Heart left ventricle (tissue), 16 donors: ENCODE data around the gene CHN1. TPM values are rescaled to one million over a fixed set of nuclear protein-coding genes. Genes with fewer than 3 reads are reported as not detected.

ENCODE experiments used
- ATAC-seq, 4 donors: fragments of 200-7000 bp; cut with Tn5 transposase; one replicate each; pipeline ENCODE4 v1.9.1; 2020 to 2022; ENCODE audit warnings: moderate library complexity in 4 of 4, mild to moderate bottlenecking in 3 of 4, moderate number of reproducible peaks in 1 of 4
- DNase-seq, 5 donors: peaks; one replicate each; pipeline ENCODE4 v3.0.0-alpha.2; 2020
- H3K27ac ChIP-seq, 12 donors: fragments of 200-600 bp; sonication (generic) in 4 of 12; one replicate each; pipeline versions ENCODE4 v1.5.0 to v1.8.0; 2016 to 2022; ENCODE audit warnings: mild to moderate bottlenecking in 2 of 12
- H3K27me3 ChIP-seq, 9 donors: fragments of 200-600 bp; sonication (generic) in 2 of 9; one replicate each; pipeline versions ENCODE4 v1.5.1 to v1.8.0; 2016 to 2022; ENCODE audit warnings: mild to moderate bottlenecking in 3 of 9
- H3K36me3 ChIP-seq, 9 donors: fragments of 200-600 bp; sonication (generic) in 2 of 9; one replicate each; pipeline versions ENCODE4 v1.5.0 to v1.8.0; 2018 to 2022; ENCODE audit warnings: mild to moderate bottlenecking in 2 of 9
- H3K4me1 ChIP-seq, 12 donors: fragments of 200-600 bp; sonication (generic) in 4 of 12; one replicate each; pipeline versions ENCODE4 v1.5.0 to v1.8.0; 2016 to 2022; ENCODE audit warnings: mild to moderate bottlenecking in 3 of 12
- H3K4me3 ChIP-seq, 12 donors: fragments of 200-600 bp; sonication (generic) in 4 of 12; one replicate each; pipeline versions ENCODE4 v1.5.0 to v1.8.0; 2017 to 2022; ENCODE audit warnings: mild to moderate bottlenecking in 9 of 12, moderate library complexity in 4 of 12
- H3K9me3 ChIP-seq, 12 donors: fragments of 200-600 bp; sonication (generic) in 4 of 12; one replicate each; pipeline versions ENCODE4 v1.5.0 to v1.8.0; 2016 to 2022; ENCODE audit warnings: mild to moderate bottlenecking in 1 of 12
- POLR2A ChIP-seq, 2 donors: fragments of 450-650 bp; IDR thresholded peaks; one replicate each; pipeline ENCODE4 v1.6.1; 2017; ENCODE audit warnings: antibody characterized with exemption in 2 of 2, mild to moderate bottlenecking in 2 of 2, moderate library complexity in 2 of 2
- WGBS, 4 donors: extraction: QIAGEN DNeasy Blood & Tissue Kit in 2 of 4; methylation state at CpG; one replicate each; pipeline versions ENCODE4 v1.1.5 to v1.1.7; 2013 to 2018; 5-methylcytosine and 5-hydroxymethylcytosine counted together
- intact Hi-C, 10 donors: fragments of 100-400 bp; cut with DNase I; formaldehyde crosslinking; loops; one replicate each; pipeline versions ENCODE4 v1.11.1 to v1.14.2; 2022
- polyA plus RNA-seq, 2 donors: library from polyadenylated mRNA; stranded (reverse); fragments of 200-250 nt; gene quantifications; one replicate each; pipeline ENCODE4 v1.2.3, GENCODE V29; 2013
- total RNA-seq, 9 donors: library from RNA; depleted of rRNA in 2 of 9; stranded (reverse); fragments of >200 nt in 2 of 9; fragmentation: NEBNext Ultra II Directional in 3 of 9; extraction: Animal tissue kit (Norgen Biotek cat#: 25700) in 3 of 9; gene quantifications; one replicate each; pipeline versions ENCODE4 v1.1.0 to v1.2.4, GENCODE V29; 2016 to 2023
- TF ChIP-seq, protein P1 (sequence below), 12 donors: fragments of 200-600 bp; sonication (generic) in 4 of 12; IDR thresholded peaks; one replicate each; pipeline versions ENCODE4 v1.5.0 to v1.8.0; 2018 to 2022; ENCODE audit warnings: antibody characterized with exemption in 12 of 12, mild to moderate bottlenecking in 5 of 12
- donor health status: ischemic (EF 13 %, LVEDD 7.1; RV severe dilation, severe dysfunction).
- donor health status: healthy with polysubstance abuse.
- donor health status: DM: no; HTN: yes; CAD: no.
- donor health status: DM: no; HTN: no; CAD: no.
- donor health status: ischemic (EF 25% LVEDD 6.9; RV normal size, moderate dysfunction).
- donor health status: ischemic (EF 25% LVEDD 5.7; RV mildly dilated, moderate dysfunction).
- donor health status: healthy.
- donor health status: DM: yes; HTN: yes; CAD: no.
- donor health status: ischemic (EF 35%, LVEDD 5.7; RV mildly dilated, moderate dysfunction).
- donor health status: nonischemic (EF 11% LVEDD 7.7; RV severe dilation, severe dysfunction).
- donor health status: DM: yes; HTN: yes; CAD: no.
- donor health status: PGD.
- donor health status: ischemic (EF 29% LVEDD 5.4; RV normal size, mild dysfunction).
- donor health status: nonischemic (EF 23%, LVEDD 6.1; RV moderate dilation, normal function).

The CHN1 gene
- total and polyA plus RNA-seq, 11 donors: 6.9 to 24.3 (median 19.2) TPM

DNA sequence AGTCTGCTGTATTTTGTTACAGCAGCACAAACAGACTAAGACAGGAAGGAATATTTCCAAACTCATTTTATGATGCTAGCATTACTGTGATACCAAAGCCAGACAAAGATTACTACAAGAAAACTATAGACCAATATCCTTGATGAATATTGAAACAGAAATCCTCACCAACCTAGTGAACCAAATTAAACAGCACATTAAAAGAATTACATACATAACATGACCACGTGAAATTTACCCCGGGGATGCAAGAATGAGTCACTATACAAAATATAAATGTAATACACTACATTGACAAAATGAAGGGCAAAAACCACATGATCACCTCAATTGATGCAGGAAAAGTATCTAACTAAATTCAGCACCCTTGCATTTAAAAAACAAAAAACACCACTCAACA, 112.6 kb downstream of the CHN1 start:
- H3K36me3 ChIP-seq: no peaks in the 10 kb centered on the region
- no peaks in the 10 kb centered on the region for H3K27me3 ChIP-seq
- no peak overlapping the region for H3K4me3 ChIP-seq
- no peak for DNase-seq
- H3K4me1 ChIP-seq: no peaks in the 10 kb centered on the region
- H3K27ac ChIP-seq: no peak overlapping the region
- TF ChIP-seq, protein P1, sequence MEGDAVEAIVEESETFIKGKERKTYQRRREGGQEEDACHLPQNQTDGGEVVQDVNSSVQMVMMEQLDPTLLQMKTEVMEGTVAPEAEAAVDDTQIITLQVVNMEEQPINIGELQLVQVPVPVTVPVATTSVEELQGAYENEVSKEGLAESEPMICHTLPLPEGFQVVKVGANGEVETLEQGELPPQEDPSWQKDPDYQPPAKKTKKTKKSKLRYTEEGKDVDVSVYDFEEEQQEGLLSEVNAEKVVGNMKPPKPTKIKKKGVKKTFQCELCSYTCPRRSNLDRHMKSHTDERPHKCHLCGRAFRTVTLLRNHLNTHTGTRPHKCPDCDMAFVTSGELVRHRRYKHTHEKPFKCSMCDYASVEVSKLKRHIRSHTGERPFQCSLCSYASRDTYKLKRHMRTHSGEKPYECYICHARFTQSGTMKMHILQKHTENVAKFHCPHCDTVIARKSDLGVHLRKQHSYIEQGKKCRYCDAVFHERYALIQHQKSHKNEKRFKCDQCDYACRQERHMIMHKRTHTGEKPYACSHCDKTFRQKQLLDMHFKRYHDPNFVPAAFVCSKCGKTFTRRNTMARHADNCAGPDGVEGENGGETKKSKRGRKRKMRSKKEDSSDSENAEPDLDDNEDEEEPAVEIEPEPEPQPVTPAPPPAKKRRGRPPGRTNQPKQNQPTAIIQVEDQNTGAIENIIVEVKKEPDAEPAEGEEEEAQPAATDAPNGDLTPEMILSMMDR (IDR thresholded peaks at IDR 0.05): no peak
- TF ChIP-seq POLR2A (IDR thresholded peaks at IDR 0.05): no peak
- intact Hi-C loops: no loop called here
- no peaks in the 10 kb centered on the region for H3K9me3 ChIP-seq
- ATAC-seq: no peak
- WGBS, 4 donors: 93 to 97% (median 94%) methylated on average over 2 of the region's 2 CpGs

DNA sequence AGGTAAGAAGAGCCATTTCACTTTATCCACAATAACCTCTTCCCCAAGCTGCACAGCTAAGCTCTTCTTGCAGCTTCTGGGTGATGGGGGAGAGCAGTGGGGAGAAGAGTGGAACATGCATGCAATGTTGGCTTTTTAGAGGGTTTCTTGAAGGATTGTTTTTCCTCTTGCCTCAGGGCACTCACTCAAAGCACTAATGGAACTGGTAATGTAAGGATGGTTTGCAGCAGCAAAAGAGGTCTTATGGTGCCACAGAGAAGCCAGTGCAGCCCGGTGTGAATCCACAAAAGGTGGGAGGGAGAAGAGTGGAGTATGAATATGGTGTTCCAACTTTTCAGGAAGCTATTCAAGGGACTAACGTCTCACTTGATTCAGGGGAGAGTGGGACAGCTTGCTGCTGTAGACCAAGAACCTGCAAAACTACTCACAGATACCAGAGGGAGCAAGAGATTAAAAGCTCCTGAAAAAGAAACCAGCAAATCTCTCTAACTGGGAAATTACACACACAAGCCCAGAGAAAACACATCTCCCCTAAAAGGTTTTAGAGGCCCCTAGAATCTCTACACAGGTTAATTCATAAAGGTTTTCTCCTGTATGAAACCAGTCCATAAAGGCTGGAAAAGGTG, 116.4 kb downstream of the CHN1 start:
- H3K4me3 ChIP-seq: no peak overlapping the region
- H3K27ac ChIP-seq: no peak overlapping the region
- H3K9me3 ChIP-seq: no peaks in the 10 kb centered on the region
- H3K4me1 ChIP-seq: no peaks in the 10 kb centered on the region
- intact Hi-C loops: loop anchor here in 1 of 10 donors (10.0 kb wide), 1 partner anchor 114 kb away; no protein-coding TSS in a partner anchor
- H3K36me3 ChIP-seq: no peaks in the 10 kb centered on the region
- no peak for TF ChIP-seq POLR2A (IDR thresholded peaks at IDR 0.05)
- TF ChIP-seq, protein P1 (IDR thresholded peaks at IDR 0.05): no peak
- no peaks in the 10 kb centered on the region for H3K27me3 ChIP-seq
- no peak for ATAC-seq
- WGBS, 4 donors: 61 to 72% (median 70%) methylated on average over 2 of the region's 2 CpGs
- no peak for DNase-seq

DNA sequence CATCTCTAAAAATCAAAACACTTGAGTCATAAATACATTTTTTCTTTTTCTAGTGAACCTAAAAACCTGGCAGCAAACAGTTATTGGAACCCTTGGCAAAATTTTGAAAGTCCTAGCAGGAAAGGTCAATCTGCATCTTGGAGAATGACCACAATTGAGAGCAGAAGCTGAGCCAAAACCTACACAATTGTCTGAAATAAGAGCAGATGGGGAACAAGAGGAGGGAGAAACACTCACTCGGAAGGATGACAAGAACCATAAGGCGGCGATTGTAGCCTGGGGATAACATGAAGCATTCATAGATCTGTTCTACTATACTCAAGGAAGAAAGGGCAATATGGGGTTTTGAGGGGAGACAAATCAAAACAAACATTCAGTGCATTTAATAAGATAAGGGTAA, 117.0 kb downstream of the CHN1 start:
- Histone ChIP-seq H3K4me3 (no peak overlapping the region), H3K4me1 (no peaks in the 10 kb centered on the region), H3K27me3 (no peaks in the 10 kb centered on the region), H3K9me3 (no peaks in the 10 kb centered on the region), H3K27ac (no peak overlapping the region), H3K36me3 (no peaks in the 10 kb centered on the region)
- TF ChIP-seq, protein P1 (IDR thresholded peaks at IDR 0.05): no peak
- TF ChIP-seq POLR2A (IDR thresholded peaks at IDR 0.05): no peak
- intact Hi-C loops: loop anchor here in 1 of 10 donors (10.0 kb wide), 1 partner anchor 113 kb away; no protein-coding TSS in a partner anchor
- 84 to 90% (median 86%) methylated on average over 3 of the region's 3 CpGs for WGBS, 4 donors
- ATAC-seq (no peak), DNase-seq (no peak)

DNA sequence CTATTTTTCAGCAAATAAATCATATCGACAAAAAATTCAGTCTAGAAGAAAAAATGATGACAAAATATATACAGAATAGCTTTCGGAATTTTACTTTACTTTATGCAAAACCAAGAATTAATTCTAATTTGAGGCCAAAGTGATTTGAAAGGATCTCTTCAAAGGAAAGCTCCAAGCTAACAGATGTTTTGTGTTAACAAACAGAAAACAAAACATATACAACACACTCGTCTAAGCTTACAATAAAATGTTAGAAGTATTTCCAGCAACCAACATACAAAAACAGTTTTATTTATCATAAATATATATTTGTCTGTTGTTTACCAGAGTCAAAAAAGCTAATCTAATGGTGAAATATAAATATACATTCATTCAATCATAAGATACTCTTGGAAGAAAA, 122.8 kb downstream of the CHN1 start:
- intact Hi-C loops: loop anchor here in 1 of 10 donors (10.0 kb wide), 1 partner anchor 108 kb away; no protein-coding TSS in a partner anchor
- H3K27ac ChIP-seq: no peak overlapping the region
- no peaks in the 10 kb centered on the region for H3K9me3 ChIP-seq
- H3K27me3 ChIP-seq: no peaks in the 10 kb centered on the region
- TF ChIP-seq POLR2A (IDR thresholded peaks at IDR 0.05): no peak
- TF ChIP-seq, protein P1 (IDR thresholded peaks at IDR 0.05): no peak
- H3K4me3 ChIP-seq: no peak overlapping the region
- DNase-seq: no peak
- WGBS, 4 donors: 88 to 94% (median 92%) methylated on average over 3 of the region's 3 CpGs
- no peak for ATAC-seq
- no peaks in the 10 kb centered on the region for H3K36me3 ChIP-seq
- H3K4me1 ChIP-seq: peaks cover 0 to 11% (median 0%) of the 10 kb centered on the region in 12 donors
